ENCODE data around the gene LYVE1.

LYVE1 gene

GRCh38 chr11:10528121-10528520 lies 40.3 kb downstream of the LYVE1 start:
- no peak overlapping the region for H3K27ac ChIP-seq
- no peak for TF ChIP-seq CTCF (conservative IDR thresholded peaks at IDR 0.05; ENCODE audit: low read depth)
- ChIA-PET POLR2A (ENCODE audit: low non-redundant PET) (no interaction called here), CTCF (interaction anchor here (0.6 kb wide), 1 partner anchor 13 kb away, joined by 3 read pairs; the partner anchor contains the start of gene RNF141)
- no peak for DNase-seq (ENCODE audit: low spot score)

GRCh38 chr11:10526974-10527918 lies 41.2 kb downstream of the LYVE1 start:
- TF ChIP-seq CTCF (conservative IDR thresholded peaks at IDR 0.05; ENCODE audit: low read depth), result no peak
- DNase-seq (ENCODE audit: low spot score), result peak; percentile 59
- no peak overlapping the region for H3K27ac ChIP-seq
- ChIA-PET CTCF (no interaction called here), POLR2A (ENCODE audit: low non-redundant PET) (interaction anchor here (0.7 kb wide), 1 partner anchor 1142 kb away, joined by 4 read pairs; no protein-coding TSS in a partner anchor)

- CTCF ChIA-PET, result no interaction called here
- POLR2A ChIA-PET (ENCODE audit: low non-redundant PET), result no interaction called here
Observed at GRCh38 chr11:10524471-10524870, 44.0 kb downstream of the LYVE1 start.

GRCh38 chr11:10522921-10523320 lies 45.5 kb downstream of the LYVE1 start:
- ChIA-PET CTCF (no interaction called here), POLR2A (ENCODE audit: low non-redundant PET) (no interaction called here)
- TF ChIP-seq CTCF (conservative IDR thresholded peaks at IDR 0.05; ENCODE audit: low read depth), result no peak
- no peak overlapping the region for H3K27ac ChIP-seq
- DNase-seq (ENCODE audit: low spot score), result no peak

More at GRCh38 chr11:10524471-10524870, 44.0 kb downstream of the LYVE1 start:
- no peak for DNase-seq (ENCODE audit: low spot score)
- TF ChIP-seq CTCF (conservative IDR thresholded peaks at IDR 0.05; ENCODE audit: low read depth), result no peak
- no peak overlapping the region for H3K27ac ChIP-seq

- CTCF ChIA-PET, result no interaction called here
- POLR2A ChIA-PET (ENCODE audit: low non-redundant PET), result no interaction called here
- TF ChIP-seq CTCF (conservative IDR thresholded peaks at IDR 0.05; ENCODE audit: low read depth), result no peak
- no peak for DNase-seq (ENCODE audit: low spot score)
- no peak overlapping the region for H3K27ac ChIP-seq
Observed at GRCh38 chr11:10522276-10522675, 46.2 kb downstream of the LYVE1 start.

- no peak for DNase-seq (ENCODE audit: low spot score)
- no peak for TF ChIP-seq CTCF (conservative IDR thresholded peaks at IDR 0.05; ENCODE audit: low read depth)
- CTCF ChIA-PET, result interaction anchor here (0.5 to 0.8 kb wide), 4 partner anchors 115 to 208 kb away, joined by 3 to 4 read pairs (median 3); no protein-coding TSS in a partner anchor
- POLR2A ChIA-PET (ENCODE audit: low non-redundant PET), result no interaction called here
- no peak overlapping the region for H3K27ac ChIP-seq
Observed at GRCh38 chr11:10520562-10520961, 47.9 kb downstream of the LYVE1 start.

Data from RWPE1 (cell line).